Activated CD4-positive, alpha-beta T cell treated with anti-CD3 and anti-CD28 coated beads, Interleukin-2, amount 10 ng/mL, durations not matched to agents 7 days and 5 days (primary cell): Measurements from ENCODE around the gene TLCD5. TPM values are rescaled to one million over a fixed set of nuclear protein-coding genes. Genes with fewer than 3 reads are reported as not detected.

ENCODE experiments used
- CTCF ChIA-PET: fragments of 350-600 bp; sonication (Branson Sonifier 250); formaldehyde crosslinking; loops from one replicate; lab custom pipeline; 2021; ENCODE audit warnings: antibody characterized with exemption; lab: Charles Lee
- POLR2A ChIA-PET: fragments of 350-600 bp; sonication (Branson Sonifier 250); formaldehyde crosslinking; loops from one replicate; lab custom pipeline; 2021; ENCODE audit warnings: antibody characterized with exemption; lab: Charles Lee
- DNase-seq: peaks from one replicate; pipeline ENCODE4 v3.0.0-alpha.2; 2020
- H3K27ac Mint-ChIP-seq: one replicate; pipeline ENCODE4 v1.8.0; 2021; ENCODE audit warnings: mild to moderate bottlenecking, moderate library complexity, mixed read lengths
- H3K27me3 Mint-ChIP-seq: one replicate; pipeline ENCODE4 v1.8.0; 2021; ENCODE audit warnings: mixed read lengths
- H3K36me3 Mint-ChIP-seq: one replicate; pipeline ENCODE4 v1.8.0; 2021; ENCODE audit warnings: low read depth, mixed read lengths
- H3K4me1 Mint-ChIP-seq: one replicate; pipeline ENCODE4 v1.8.0; 2021; ENCODE audit warnings: mixed read lengths
- H3K4me3 Mint-ChIP-seq: one replicate; pipeline ENCODE4 v1.8.0; 2021; ENCODE audit warnings: mild to moderate bottlenecking, moderate library complexity, mixed read lengths
- H3K9me3 Mint-ChIP-seq: one replicate; pipeline ENCODE4 v1.8.0; 2021; ENCODE audit warnings: mixed read lengths
- total RNA-seq, 2 experiments: library from RNA; stranded (reverse); gene quantifications; one replicate each; pipeline ENCODE4 v1.2.3, GENCODE V29; 2021

Gene TLCD5
- under 1 TPM; 0.19 to 0.42 TPM for total RNA-seq

- Mint-ChIP-seq H3K27me3 (peaks cover 59% of the 10 kb centered on the region), H3K4me1 (peaks cover 22% of the 10 kb centered on the region), H3K4me3 (peak within 1 kb of the TSS; percentile 51), H3K9me3 (no peaks in the 10 kb centered on the region), H3K27ac (no peak within 1 kb of the TSS), H3K36me3 (no peaks in the 10 kb centered on the region)
- no peak for DNase-seq
- POLR2A ChIA-PET: no interaction called here
- CTCF ChIA-PET: interaction anchor here (0.9 kb wide), 1 partner anchor 9 kb away, joined by 3 read pairs; no protein-coding TSS in a partner anchor
Observed at GRCh38 chr11:120324932-120325810, at the start of gene TLCD5. TLCD5 (plus strand) TSS chr11:120325299; CDS start chr11:120327442, 2,143 bp downstream.

- Mint-ChIP-seq H3K4me3 (no peak overlapping the region), H3K36me3 (no peaks in the 10 kb centered on the region), H3K9me3 (no peaks in the 10 kb centered on the region), H3K4me1 (no peaks in the 10 kb centered on the region), H3K27ac (no peak overlapping the region), H3K27me3 (peaks cover 18% of the 10 kb centered on the region)
- ChIA-PET POLR2A (no interaction called here), CTCF (no interaction called here)
- no peak for DNase-seq
Observed at GRCh38 chr11:120279502-120279901, 45.6 kb upstream of the TLCD5 start.

DNA sequence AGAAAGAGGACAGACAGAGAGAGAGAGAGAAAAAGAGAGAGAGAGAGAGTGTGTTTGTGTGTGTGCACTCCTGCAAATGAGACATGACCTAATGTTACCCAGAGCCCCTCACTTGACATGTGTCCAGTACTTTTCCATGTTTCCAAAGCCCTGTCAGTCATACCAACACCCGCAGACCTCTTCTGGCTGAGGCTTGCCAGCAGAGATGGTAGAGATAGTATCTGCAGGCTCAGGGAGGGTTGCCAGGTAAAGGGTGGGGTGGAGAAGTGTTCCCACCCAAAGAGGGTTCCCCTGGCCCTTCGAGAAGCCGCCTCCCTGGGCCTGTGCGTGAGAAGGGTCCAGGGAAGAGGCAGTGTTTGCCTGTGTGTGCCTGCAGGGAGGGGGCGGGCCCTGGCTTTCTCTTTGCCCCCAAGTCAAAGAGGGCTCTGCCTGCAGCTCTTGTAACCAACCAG is 44.5 kb upstream of the TLCD5 start:
- DNase-seq: no peak
- Mint-ChIP-seq H3K27ac (no peak overlapping the region), H3K36me3 (no peaks in the 10 kb centered on the region), H3K4me3 (no peak overlapping the region), H3K4me1 (no peaks in the 10 kb centered on the region), H3K9me3 (no peaks in the 10 kb centered on the region), H3K27me3 (peaks cover 12% of the 10 kb centered on the region)
- ChIA-PET POLR2A (no interaction called here), CTCF (no interaction called here)

DNA sequence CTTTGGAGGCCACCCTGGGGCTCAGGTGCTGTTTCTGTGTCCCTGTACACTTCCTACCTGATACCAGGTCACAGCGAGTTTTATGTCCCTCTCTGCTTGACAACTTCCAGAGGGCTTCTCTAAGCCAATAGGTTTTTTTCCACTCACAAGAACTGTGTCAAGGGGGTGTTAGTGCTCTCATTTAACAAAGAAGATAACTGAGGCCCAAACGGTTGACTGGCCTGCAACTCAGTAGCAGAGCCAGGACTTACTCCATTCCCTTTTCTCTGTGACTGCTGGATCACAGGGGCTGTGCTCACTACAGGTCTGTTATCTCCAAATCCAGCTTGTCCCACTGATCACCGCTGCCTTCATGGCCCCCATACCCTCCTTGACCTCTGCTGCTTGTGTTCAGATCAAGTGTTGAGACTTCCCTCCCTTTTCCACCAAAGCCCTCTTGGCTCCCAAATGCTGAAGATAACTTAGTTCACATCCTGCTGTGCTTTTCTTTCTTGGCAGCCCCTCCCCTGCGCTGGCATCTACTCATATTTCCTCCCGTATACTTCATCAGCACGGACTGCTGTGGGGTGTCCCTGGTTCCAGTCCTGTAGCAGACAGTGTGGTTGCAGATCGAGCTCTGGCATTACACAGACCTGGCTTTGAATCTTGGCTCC is 43.8 kb upstream of the TLCD5 start:
- CTCF ChIA-PET: no interaction called here
- DNase-seq: no peak
- H3K9me3 Mint-ChIP-seq: no peaks in the 10 kb centered on the region
- POLR2A ChIA-PET: no interaction called here
- H3K4me1 Mint-ChIP-seq: no peaks in the 10 kb centered on the region
- no peak overlapping the region for H3K4me3 Mint-ChIP-seq
- no peak overlapping the region for H3K27ac Mint-ChIP-seq
- no peaks in the 10 kb centered on the region for H3K36me3 Mint-ChIP-seq
- H3K27me3 Mint-ChIP-seq: peaks cover 14% of the 10 kb centered on the region

- H3K27me3 Mint-ChIP-seq: peaks cover 17% of the 10 kb centered on the region
- H3K4me3 Mint-ChIP-seq: no peak overlapping the region
- H3K4me1 Mint-ChIP-seq: no peaks in the 10 kb centered on the region
- CTCF ChIA-PET: interaction anchor here (2.1 kb wide), 1 partner anchor 20 kb away, joined by 7 read pairs; no protein-coding TSS in a partner anchor
- POLR2A ChIA-PET: no interaction called here
- H3K36me3 Mint-ChIP-seq: no peaks in the 10 kb centered on the region
- no peak for DNase-seq
- no peaks in the 10 kb centered on the region for H3K9me3 Mint-ChIP-seq
- H3K27ac Mint-ChIP-seq: no peak overlapping the region
Observed at GRCh38 chr11:120283124-120283523, 42.0 kb upstream of the TLCD5 start.

DNA sequence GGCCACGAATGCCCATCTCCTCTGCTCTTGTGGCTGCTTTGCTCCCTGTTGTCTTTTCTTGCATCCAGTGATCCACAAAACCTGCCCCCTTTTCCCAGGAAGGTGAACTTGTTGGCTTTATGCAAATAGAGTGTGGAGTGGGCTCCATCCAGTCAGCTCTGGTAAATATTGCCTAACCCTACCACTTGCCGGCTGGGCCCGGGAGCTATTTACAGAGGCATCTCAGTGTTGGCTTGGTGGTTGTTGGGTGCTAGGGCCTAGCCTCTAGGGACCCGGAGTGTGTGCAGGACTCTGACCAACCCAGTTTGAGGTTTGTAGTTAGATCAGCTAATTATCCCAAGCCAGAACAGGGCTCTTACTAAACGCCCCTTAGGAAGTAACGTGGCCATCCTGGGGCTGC is 40.8 kb upstream of the TLCD5 start:
- DNase-seq: no peak
- Mint-ChIP-seq H3K27me3 (peaks cover 17% of the 10 kb centered on the region), H3K4me1 (no peaks in the 10 kb centered on the region), H3K4me3 (no peak overlapping the region), H3K9me3 (no peaks in the 10 kb centered on the region), H3K36me3 (no peaks in the 10 kb centered on the region), H3K27ac (no peak overlapping the region)
- ChIA-PET CTCF (interaction anchor here (2.1 kb wide), 1 partner anchor 19 kb away, joined by 7 read pairs; no protein-coding TSS in a partner anchor), POLR2A (no interaction called here)

DNA sequence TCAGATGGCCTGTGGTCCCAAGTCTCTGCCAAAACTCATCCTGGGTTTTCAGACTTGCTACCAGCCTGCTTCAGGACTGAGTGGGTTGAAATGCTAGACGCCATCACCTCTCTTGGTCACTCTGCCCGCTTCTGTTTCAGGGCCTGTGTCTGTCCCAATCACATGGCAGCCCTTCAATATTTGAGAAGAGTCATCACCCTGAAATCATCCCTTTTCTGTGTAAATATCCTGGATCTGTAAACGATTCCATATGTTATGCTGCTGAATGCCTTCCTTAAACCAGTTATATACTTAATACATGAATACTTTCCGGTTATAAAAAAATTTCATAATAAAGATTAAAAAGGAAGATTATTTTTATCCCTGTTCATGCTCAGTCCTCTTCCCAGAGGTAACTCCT is 39.8 kb upstream of the TLCD5 start:
- no peaks in the 10 kb centered on the region for H3K36me3 Mint-ChIP-seq
- no peak overlapping the region for H3K27ac Mint-ChIP-seq
- no peak overlapping the region for H3K4me3 Mint-ChIP-seq
- no peaks in the 10 kb centered on the region for H3K9me3 Mint-ChIP-seq
- POLR2A ChIA-PET: no interaction called here
- CTCF ChIA-PET: no interaction called here
- no peaks in the 10 kb centered on the region for H3K4me1 Mint-ChIP-seq
- no peak for DNase-seq
- H3K27me3 Mint-ChIP-seq: peaks cover 26% of the 10 kb centered on the region

DNA sequence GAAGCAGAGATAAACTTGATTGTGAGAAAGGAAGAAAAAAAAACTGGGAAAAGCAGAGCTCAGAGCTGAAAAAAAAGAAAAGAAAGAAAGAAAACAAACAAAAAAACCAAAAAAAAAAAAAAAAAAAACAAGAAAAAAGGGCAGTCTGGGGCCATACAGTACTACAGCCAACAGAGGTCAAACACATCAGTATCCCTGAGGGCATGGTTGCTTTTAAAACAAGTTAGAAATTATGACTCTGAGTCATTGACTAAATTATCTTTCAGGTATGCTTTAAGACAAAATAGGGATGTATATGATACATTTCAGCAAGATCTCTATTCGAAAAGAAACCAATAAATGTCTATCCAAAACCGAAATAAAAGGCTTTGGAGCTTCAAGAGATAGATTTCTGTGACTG is 37.1 kb upstream of the TLCD5 start:
- Mint-ChIP-seq H3K27me3 (peaks cover 37% of the 10 kb centered on the region), H3K9me3 (no peaks in the 10 kb centered on the region), H3K4me1 (no peaks in the 10 kb centered on the region), H3K27ac (no peak overlapping the region), H3K36me3 (no peaks in the 10 kb centered on the region), H3K4me3 (no peak overlapping the region)
- CTCF ChIA-PET: interaction anchor here (0.5 to 2.4 kb wide), 3 partner anchors 9 to 315 kb away, joined by 3 to 10 read pairs (median 3); no protein-coding TSS in a partner anchor
- POLR2A ChIA-PET: no interaction called here
- DNase-seq: no peak

DNA sequence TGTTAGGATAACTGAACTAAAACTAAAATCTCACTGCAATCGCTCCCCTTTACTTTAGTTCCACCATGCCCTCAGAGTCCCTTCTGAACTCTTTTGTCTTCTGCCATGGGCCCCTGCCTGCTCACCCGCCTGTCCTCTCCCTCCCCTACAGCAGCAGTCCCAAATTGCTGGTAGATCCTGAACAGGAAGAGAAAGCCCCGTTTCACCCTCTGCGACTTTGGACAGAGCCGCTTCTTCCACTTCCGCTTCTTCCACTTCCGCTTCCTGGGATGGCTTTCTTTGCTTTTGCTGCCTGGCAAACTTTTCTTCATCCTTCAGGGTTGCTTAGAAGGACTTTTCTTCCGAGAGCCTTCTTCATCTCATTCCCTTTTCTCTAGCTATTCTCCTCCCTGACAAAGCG is 35.7 kb upstream of the TLCD5 start:
- Mint-ChIP-seq H3K4me1 (no peaks in the 10 kb centered on the region), H3K27me3 (peaks cover 48% of the 10 kb centered on the region), H3K36me3 (no peaks in the 10 kb centered on the region), H3K27ac (no peak overlapping the region), H3K9me3 (no peaks in the 10 kb centered on the region), H3K4me3 (no peak overlapping the region)
- DNase-seq: no peak
- POLR2A ChIA-PET: no interaction called here
- CTCF ChIA-PET: interaction anchor here (1.2 kb wide), 1 partner anchor 48 kb away, joined by 3 read pairs; no protein-coding TSS in a partner anchor

- CTCF ChIA-PET: interaction anchor here (1.0 kb wide), 1 partner anchor 12 kb away, joined by 4 read pairs; no protein-coding TSS in a partner anchor
- H3K4me3 Mint-ChIP-seq: no peak overlapping the region
- no peaks in the 10 kb centered on the region for H3K4me1 Mint-ChIP-seq
- H3K36me3 Mint-ChIP-seq: no peaks in the 10 kb centered on the region
- POLR2A ChIA-PET: no interaction called here
- peaks cover 55% of the 10 kb centered on the region for H3K27me3 Mint-ChIP-seq
- no peaks in the 10 kb centered on the region for H3K9me3 Mint-ChIP-seq
- H3K27ac Mint-ChIP-seq: no peak overlapping the region
- DNase-seq: no peak
Observed at GRCh38 chr11:120290956-120291355, 34.1 kb upstream of the TLCD5 start.

- H3K4me1 Mint-ChIP-seq: no peaks in the 10 kb centered on the region
- ChIA-PET POLR2A (no interaction called here), CTCF (interaction anchor here (1.3 kb wide), 1 partner anchor 10 kb away, joined by 4 read pairs; no protein-coding TSS in a partner anchor)
Observed at GRCh38 chr11:120293038-120293800, 31.9 kb upstream of the TLCD5 start.

GRCh38 chr11:120294096-120294495 is 31.0 kb upstream of the TLCD5 start:
- no peak overlapping the region for H3K4me3 Mint-ChIP-seq
- H3K27ac Mint-ChIP-seq: no peak overlapping the region
- H3K27me3 Mint-ChIP-seq: peaks cover 59% of the 10 kb centered on the region
- no peaks in the 10 kb centered on the region for H3K4me1 Mint-ChIP-seq
- no peak for DNase-seq
- H3K36me3 Mint-ChIP-seq: no peaks in the 10 kb centered on the region
- no peaks in the 10 kb centered on the region for H3K9me3 Mint-ChIP-seq
- ChIA-PET POLR2A (interaction anchor here (0.7 kb wide), 1 partner anchor 55 kb away, joined by 4 read pairs; no protein-coding TSS in a partner anchor), CTCF (interaction anchor here (1.3 kb wide), 1 partner anchor 9 kb away, joined by 4 read pairs; no protein-coding TSS in a partner anchor)

More at GRCh38 chr11:120293038-120293800, 31.9 kb upstream of the TLCD5 start:
- no peaks in the 10 kb centered on the region for H3K36me3 Mint-ChIP-seq
- no peak overlapping the region for H3K27ac Mint-ChIP-seq
- DNase-seq: no peak
- no peaks in the 10 kb centered on the region for H3K9me3 Mint-ChIP-seq
- no peak overlapping the region for H3K4me3 Mint-ChIP-seq
- peaks cover 59% of the 10 kb centered on the region for H3K27me3 Mint-ChIP-seq
